GM12892 (cell line): ENCODE data around the gene TRA2A.
A peak's percentile ranks its signal among the peaks of the same experiment; 100 is the strongest.

Source experiments
- DNase-seq: peaks from one replicate; pipeline ENCODE4 v3.0.0; 2011; ENCODE audit not compliant: insufficient read length
- FAIRE-seq: peaks from 2 replicates; lab custom pipeline; 2011; peaks lifted over from hg19 to GRCh38; lab: Jason Lieb, UNC
- POLR2A ChIP-seq: IDR thresholded peaks from 2 replicates; pipeline ENCODE4 v1.6.1; 2011; ENCODE audit warnings: low read depth, low read length, control low read depth
- POLR2AphosphoS5 ChIP-seq: IDR thresholded peaks from 2 replicates; pipeline ENCODE4 v1.6.1; 2011; ENCODE audit warnings: low read depth, low read length, control low read depth
- TAF1 ChIP-seq: IDR thresholded peaks from 2 replicates; pipeline ENCODE4 v1.6.1; 2011; ENCODE audit warnings: low read depth, mild to moderate bottlenecking, control low read depth, low read length, borderline replicate concordance

Gene TRA2A

GRCh38 chr7:23467291-23467805 lies 64.4 kb downstream of the TRA2A start:
- FAIRE-seq: peak; percentile 61
- TF ChIP-seq TAF1 (no peak), POLR2AphosphoS5 (no peak), POLR2A (no peak)

DNA sequence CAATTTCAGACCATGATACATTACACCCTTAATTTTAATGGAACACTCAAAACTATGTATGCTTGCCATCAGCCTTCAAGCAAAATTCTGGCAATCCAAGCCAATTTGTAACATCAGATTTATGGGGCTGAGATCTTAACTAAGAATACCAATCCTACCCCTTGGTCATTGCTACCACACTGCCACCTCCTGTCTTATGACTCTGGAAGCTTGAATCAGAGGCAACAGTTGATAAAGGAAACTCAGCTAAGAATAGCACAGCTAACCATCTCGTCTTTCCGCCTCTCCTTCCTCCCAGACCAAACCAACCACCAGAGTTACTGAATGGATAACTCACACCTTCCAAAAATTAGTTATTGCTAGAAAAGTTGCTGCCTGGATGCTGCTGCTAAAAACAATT lies 68.9 kb downstream of the TRA2A start:
- FAIRE-seq (peak; percentile 61), DNase-seq (no peak)
- TF ChIP-seq POLR2AphosphoS5 (no peak), TAF1 (no peak), POLR2A (no peak)

More at GRCh38 chr7:23467291-23467805, 64.4 kb downstream of the TRA2A start:
- no peak for DNase-seq

DNA sequence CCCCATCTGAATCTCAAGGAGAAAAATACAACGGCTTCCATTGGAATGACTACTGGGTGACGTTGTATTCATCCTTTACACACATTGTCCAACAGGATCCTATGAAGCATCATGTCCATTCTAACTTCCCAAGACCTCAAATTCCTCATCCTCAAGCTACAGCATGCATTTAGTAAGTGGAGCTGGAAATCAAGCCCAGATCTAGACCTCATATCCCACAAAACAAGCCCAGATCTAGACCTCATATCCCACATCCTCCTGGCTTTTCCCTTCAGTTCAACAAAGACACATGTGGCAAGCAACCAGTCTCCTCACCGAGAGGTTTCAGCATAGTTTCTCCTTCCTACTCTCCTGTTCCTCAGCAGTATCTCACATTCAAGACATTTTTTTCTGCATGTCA lies 73.7 kb downstream of the TRA2A start:
- no peak for DNase-seq
- TF ChIP-seq POLR2AphosphoS5 (no peak), TAF1 (no peak), POLR2A (no peak)
- no peak for FAIRE-seq

- FAIRE-seq (no peak), DNase-seq (no peak)
- TF ChIP-seq POLR2A: no peak
- TF ChIP-seq POLR2AphosphoS5: no peak
- TF ChIP-seq TAF1: no peak
Measured at GRCh38 chr7:23456093-23456492, 75.7 kb downstream of the TRA2A start.

- no peak for DNase-seq
Measured at GRCh38 chr7:23454881-23455526, 76.8 kb downstream of the TRA2A start.

More at GRCh38 chr7:23454881-23455526, 76.8 kb downstream of the TRA2A start:
- TF ChIP-seq POLR2AphosphoS5: no peak
- no peak for TF ChIP-seq POLR2A
- TF ChIP-seq TAF1: no peak
- FAIRE-seq: no peak
